SK-N-SH (cell line): ENCODE data around the gene PALM. TPM values are rescaled to one million over a fixed set of nuclear protein-coding genes. Genes with fewer than 3 reads are reported as not detected.
A peak's percentile ranks its signal among the peaks of the same experiment; 100 is the strongest.

ENCODE experiments used
- CTCF ChIA-PET: fragments of 300-600, 350-600 bp; formaldehyde crosslinking; extraction: SDS; loops from one replicate; lab custom pipeline; 2021; lab: Yijun Ruan, JAX
- POLR2A ChIA-PET: fragments of 350-600 bp; sonication (Branson Sonifier 250); formaldehyde crosslinking; extraction: SDS; loops from one replicate; lab custom pipeline; 2020; ENCODE audit warnings: antibody characterized with exemption, inconsistent platforms; lab: Yijun Ruan, JAX
- DNase-seq: peaks from one replicate; pipeline ENCODE4 v3.0.0; 2012
- H2AFZ ChIP-seq: fragments of 200-600 bp; sonication (generic); 2 replicates; pipeline ENCODE4 v1.8.1; 2016; ENCODE audit warnings: antibody characterized with exemption, mild to moderate bottlenecking, low read depth
- H3F3A ChIP-seq: fragments of 200-600 bp; sonication (generic); replicated peaks from 2 replicates; pipeline ENCODE3; 2016; ENCODE audit warnings: antibody characterized with exemption, mild to moderate bottlenecking; ENCODE audit not compliant: insufficient read depth
- H3K27ac ChIP-seq, 2 experiments: fragments of 200-500 bp in 1 of 2; fragments of 200-600 bp in 1 of 2; sonication (Bioruptor generic) in 1 of 2; sonication (generic), shearing (Covaris generic) in 1 of 2; 2 replicates each; pipeline versions ENCODE4 v1.5.1 to v1.6.1; 2014 to 2016; ENCODE audit warnings: low read depth in 2 of 2, inconsistent platforms in 1 of 2, low read length in 1 of 2, mild to moderate bottlenecking in 1 of 2, mixed read lengths in 1 of 2
- H3K27me3 ChIP-seq: fragments of 200-600 bp; sonication (generic), shearing (Covaris generic); 2 replicates; pipeline ENCODE4 v1.6.1; 2016; ENCODE audit warnings: mixed run types; ENCODE audit not compliant: insufficient read depth
- H3K36me3 ChIP-seq, 2 experiments: fragments of 200-500 bp in 1 of 2; fragments of 200-600 bp in 1 of 2; sonication (Bioruptor generic) in 1 of 2; sonication (generic) in 1 of 2; replicated peaks in 1 of 2; 2 replicates each; pipeline versions ENCODE3 to v1.5.1; 2014 to 2016; ENCODE audit warnings: low read length in 1 of 2, mild to moderate bottlenecking in 1 of 2; ENCODE audit not compliant: insufficient read depth in 2 of 2, control insufficient read depth in 1 of 2
- H3K4me1 ChIP-seq, 2 experiments: fragments of 200-500 bp in 1 of 2; fragments of 200-600 bp in 1 of 2; sonication (Bioruptor generic) in 1 of 2; sonication (generic), shearing (Covaris generic) in 1 of 2; 2 replicates each; pipeline versions ENCODE4 v1.5.1 to v1.6.1; 2014 to 2016; ENCODE audit warnings: low read depth in 1 of 2, low read length in 1 of 2, mixed run types in 1 of 2; ENCODE audit not compliant: insufficient read depth in 2 of 2, control insufficient read depth in 1 of 2
- H3K4me2 ChIP-seq: fragments of 200-600 bp; sonication (generic), shearing (Covaris generic); 2 replicates; pipeline ENCODE4 v1.6.1; 2017; ENCODE audit warnings: mixed run types
- H3K4me3 ChIP-seq, 2 experiments: fragments of 200-500 bp in 1 of 2; fragments of 200-600 bp in 1 of 2; sonication (Bioruptor generic) in 1 of 2; sonication (generic), shearing (Covaris generic) in 1 of 2; 2 replicates each; pipeline versions ENCODE4 v1.5.1 to v1.8.1; 2014 to 2016; ENCODE audit warnings: low read depth in 2 of 2, inconsistent platforms in 1 of 2, low read length in 1 of 2, mild to moderate bottlenecking in 1 of 2, mixed read lengths in 1 of 2, moderate library complexity in 1 of 2
- H3K79me2 ChIP-seq: fragments of 200-600 bp; sonication (generic); 2 replicates; pipeline ENCODE4 v1.8.1; 2017; ENCODE audit warnings: mild to moderate bottlenecking; ENCODE audit not compliant: insufficient read depth
- H3K9ac ChIP-seq: fragments of 200-600 bp; sonication (generic); 2 replicates; pipeline ENCODE4 v1.6.1; 2017; ENCODE audit warnings: mixed run types
- H3K9me2 ChIP-seq: fragments of 200-600 bp; sonication (generic); 2 replicates; pipeline ENCODE4 v1.6.1; 2017; ENCODE audit warnings: mixed run types
- H3K9me3 ChIP-seq: fragments of 200-600 bp; sonication (generic); 2 replicates; pipeline ENCODE4 v1.6.1; 2017; ENCODE audit warnings: mixed run types, mild to moderate bottlenecking, moderate library complexity
- H4K20me1 ChIP-seq: fragments of 200-600 bp; sonication (generic); 2 replicates; pipeline ENCODE4 v1.6.1; 2017; ENCODE audit warnings: mild to moderate bottlenecking, mixed run types; ENCODE audit not compliant: insufficient read depth
- CHD2 ChIP-seq: fragments of 150-350 bp; IDR thresholded peaks from 2 replicates; pipeline ENCODE4 v1.6.1; 2018; ENCODE audit warnings: low read length; ENCODE audit not compliant: partially characterized antibody
- FOXJ3 ChIP-seq: sonication (generic); formaldehyde crosslinking; IDR thresholded peaks from 2 replicates; pipeline ENCODE4 v1.5.1; 2020; ENCODE audit warnings: mild to moderate bottlenecking, missing genetic modification reagents
- MEF2A ChIP-seq: IDR thresholded peaks from 2 replicates; pipeline ENCODE4 v1.4.0; 2012; ENCODE audit warnings: low read depth, borderline replicate concordance
- MXI1 ChIP-seq: IDR thresholded peaks from 2 replicates; pipeline ENCODE4 v1.6.1; 2012; ENCODE audit warnings: mild to moderate bottlenecking, low read depth, low read length, improper control_type of control experiment
- NFIC ChIP-seq: IDR thresholded peaks from 2 replicates; pipeline ENCODE4 v1.4.0; 2012; ENCODE audit warnings: borderline replicate concordance
- NRF1 ChIP-seq: IDR thresholded peaks from 2 replicates; pipeline ENCODE4 v1.6.1; 2012; ENCODE audit warnings: low read depth, mild to moderate bottlenecking, low read length
- SIN3A ChIP-seq: IDR thresholded peaks from 2 replicates; pipeline ENCODE4 v1.6.1; 2012; ENCODE audit warnings: low read depth, mild to moderate bottlenecking, low read length, moderate library complexity, borderline replicate concordance
- TCF12 ChIP-seq: IDR thresholded peaks from 2 replicates; pipeline ENCODE4 v1.4.0; 2012
- WGBS: methylation state at CpG from one replicate; pipeline ENCODE4 v1.1.6; 2017; ENCODE audit warnings: low lambda C conversion rate; 5-methylcytosine and 5-hydroxymethylcytosine counted together
- polyA plus RNA-seq, 3 experiments: library from polyadenylated mRNA; depleted of rRNA; stranded (reverse); fragments of >200 nt; gene quantifications; 2 replicates each; pipeline ENCODE4 v1.2.3, GENCODE V29; 2012
- TF ChIP-seq, protein P1 (sequence below): fragments of 200-600 bp; sonication (generic); IDR thresholded peaks from 2 replicates; pipeline ENCODE4 v1.6.1; 2017; ENCODE audit warnings: antibody characterized with exemption, mild to moderate bottlenecking, moderate library complexity

PALM gene
- polyA plus RNA-seq, 1 of the 3 experiments (the other 2 are of a cell fraction), result 15.6 TPM

DNA sequence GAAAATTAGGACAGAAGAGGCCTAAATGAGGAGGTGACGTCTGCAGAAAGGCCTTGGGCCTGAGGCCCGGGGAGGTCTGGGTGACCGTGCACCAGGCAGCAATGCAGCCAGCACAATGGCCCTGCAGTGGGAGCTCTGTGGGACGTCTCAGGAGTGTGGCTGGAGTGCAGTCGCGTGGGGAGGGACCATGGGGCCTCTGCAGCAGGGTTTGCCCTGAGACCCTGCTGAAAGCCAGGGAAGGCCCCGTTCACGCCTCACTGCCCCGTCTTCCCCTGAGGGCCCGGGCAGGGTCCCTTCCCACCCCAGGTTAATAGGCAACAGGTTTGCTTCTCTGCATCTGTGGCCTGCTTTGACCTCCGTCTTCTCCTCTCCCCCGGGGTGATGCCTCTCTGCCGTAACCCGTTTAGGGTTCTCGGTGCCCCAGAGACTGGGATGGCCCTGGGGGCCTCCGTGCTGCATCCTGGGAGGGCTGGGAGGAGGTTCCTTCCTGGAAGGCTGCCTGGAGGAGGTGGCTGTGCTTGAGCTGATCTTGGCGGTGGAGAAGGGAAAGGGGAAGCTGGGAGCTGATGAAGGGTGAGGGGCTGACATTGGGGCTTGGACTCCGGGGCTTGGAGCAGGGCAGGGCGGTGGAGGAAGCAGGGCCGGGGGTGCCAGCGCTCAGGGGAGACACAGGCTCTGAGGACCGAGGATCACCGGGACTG, 9.7 kb downstream of the PALM start:
- H4K20me1 ChIP-seq, result no peaks in the 10 kb centered on the region
- no peak overlapping the region for H3K4me2 ChIP-seq
- peaks cover 3% of the 10 kb centered on the region; the same call in 1 of the 2 replicates for H3K79me2 ChIP-seq
- peak; percentile 55 for DNase-seq
- H2AFZ ChIP-seq, result no peak overlapping the region
- ChIA-PET CTCF (interaction anchor here (0.9 to 1.0 kb wide), 2 partner anchors 12 to 42 kb away, joined by 3 read pairs; no protein-coding TSS in a partner anchor), POLR2A (interaction anchor here (1.0 kb wide), 1 partner anchor 10 kb away, joined by 3 read pairs; the partner anchor contains the start of gene PALM)
- no peak for TF ChIP-seq SIN3A
- no peaks in the 10 kb centered on the region for H3F3A ChIP-seq
- H3K9me3 ChIP-seq, result no peaks in the 10 kb centered on the region
- no peak overlapping the region for H3K4me3 ChIP-seq
- WGBS, result 88% methylated on average over 18 of the region's 23 CpGs
- H3K36me3 ChIP-seq, result no peaks in the 10 kb centered on the region
- H3K4me1 ChIP-seq, result no peaks in the 10 kb centered on the region; a peak in 1 of 4 replicates
- H3K27me3 ChIP-seq, result no peaks in the 10 kb centered on the region
- H3K9ac ChIP-seq, result no peak overlapping the region
- H3K27ac ChIP-seq, result no peak overlapping the region
- no peaks in the 10 kb centered on the region for H3K9me2 ChIP-seq

DNA sequence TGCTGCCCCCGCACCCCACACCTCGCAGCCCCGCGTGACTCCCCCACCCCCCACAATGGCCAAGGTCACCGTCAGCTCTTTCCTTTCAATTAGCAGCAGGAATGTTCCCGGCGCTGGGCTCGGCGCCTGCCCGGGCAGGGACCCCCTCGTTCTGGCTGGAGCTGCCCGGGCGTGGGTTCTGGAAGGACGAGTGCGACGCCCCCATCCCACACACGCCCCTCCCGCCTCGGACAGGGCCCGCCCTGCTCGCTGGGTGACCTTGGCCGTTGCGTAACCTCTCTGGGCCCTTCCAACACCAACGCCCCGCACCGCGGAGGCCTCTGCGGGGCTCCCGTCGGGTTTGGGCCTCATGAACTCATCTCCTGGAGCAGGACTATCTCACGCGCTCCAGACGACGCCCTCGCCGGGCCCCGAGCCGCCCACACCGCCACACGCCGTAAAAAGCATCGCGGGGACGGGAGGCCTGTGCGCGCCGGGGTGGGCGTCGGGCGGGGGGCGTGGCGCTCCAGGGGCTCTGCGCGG, 10.3 kb downstream of the PALM start:
- 90% methylated on average over 29 of the region's 54 CpGs for WGBS
- H3K27ac ChIP-seq, result no peak overlapping the region
- no peak overlapping the region for H3K4me3 ChIP-seq
- H3F3A ChIP-seq, result no peaks in the 10 kb centered on the region
- no peaks in the 10 kb centered on the region for H3K27me3 ChIP-seq
- no peaks in the 10 kb centered on the region for H4K20me1 ChIP-seq
- TF ChIP-seq FOXJ3, result no peak
- no peak for TF ChIP-seq NFIC
- no peak for TF ChIP-seq CHD2
- TF ChIP-seq, protein P1, sequence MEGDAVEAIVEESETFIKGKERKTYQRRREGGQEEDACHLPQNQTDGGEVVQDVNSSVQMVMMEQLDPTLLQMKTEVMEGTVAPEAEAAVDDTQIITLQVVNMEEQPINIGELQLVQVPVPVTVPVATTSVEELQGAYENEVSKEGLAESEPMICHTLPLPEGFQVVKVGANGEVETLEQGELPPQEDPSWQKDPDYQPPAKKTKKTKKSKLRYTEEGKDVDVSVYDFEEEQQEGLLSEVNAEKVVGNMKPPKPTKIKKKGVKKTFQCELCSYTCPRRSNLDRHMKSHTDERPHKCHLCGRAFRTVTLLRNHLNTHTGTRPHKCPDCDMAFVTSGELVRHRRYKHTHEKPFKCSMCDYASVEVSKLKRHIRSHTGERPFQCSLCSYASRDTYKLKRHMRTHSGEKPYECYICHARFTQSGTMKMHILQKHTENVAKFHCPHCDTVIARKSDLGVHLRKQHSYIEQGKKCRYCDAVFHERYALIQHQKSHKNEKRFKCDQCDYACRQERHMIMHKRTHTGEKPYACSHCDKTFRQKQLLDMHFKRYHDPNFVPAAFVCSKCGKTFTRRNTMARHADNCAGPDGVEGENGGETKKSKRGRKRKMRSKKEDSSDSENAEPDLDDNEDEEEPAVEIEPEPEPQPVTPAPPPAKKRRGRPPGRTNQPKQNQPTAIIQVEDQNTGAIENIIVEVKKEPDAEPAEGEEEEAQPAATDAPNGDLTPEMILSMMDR, result no peak
- TF ChIP-seq TCF12, result no peak
- no peak for TF ChIP-seq SIN3A
- TF ChIP-seq MXI1, result no peak
- no peak for TF ChIP-seq MEF2A
- TF ChIP-seq NRF1, result no peak
- no peak overlapping the region for H3K9ac ChIP-seq
- CTCF ChIA-PET, result interaction anchor here (0.9 kb wide), 1 partner anchor 12 kb away, joined by 3 read pairs; no protein-coding TSS in a partner anchor
- H3K79me2 ChIP-seq, result peaks cover 3% of the 10 kb centered on the region; the same call in 1 of the 2 replicates
- POLR2A ChIA-PET, result interaction anchor here (1.0 kb wide), 1 partner anchor 11 kb away, joined by 3 read pairs; the partner anchor contains the start of gene PALM
- peak; percentile 52 for DNase-seq
- no peaks in the 10 kb centered on the region for H3K9me2 ChIP-seq
- no peaks in the 10 kb centered on the region for H3K36me3 ChIP-seq
- H3K9me3 ChIP-seq, result no peaks in the 10 kb centered on the region
- no peak overlapping the region for H2AFZ ChIP-seq
- H3K4me1 ChIP-seq, result no peaks in the 10 kb centered on the region; a peak in 1 of 4 replicates
- no peak overlapping the region for H3K4me2 ChIP-seq
